GM18519 (cell line): ENCODE results near the gene KCNH1.

Experiments
- ATAC-seq: cut with Tn5 transposase; IDR thresholded peaks from one replicate; pipeline ENCODE4 v1.9.1; 2021; ENCODE audit warnings: mild to moderate bottlenecking, moderate library complexity; ENCODE audit not compliant: unreplicated experiment, low FRiP score

The KCNH1 gene

GRCh38 chr1:210731597-210731996 lies 402.4 kb downstream of the KCNH1 start:
- no peak for ATAC-seq

- ATAC-seq, result no peak
These were observed 402.8 kb downstream of the KCNH1 start for GRCh38 chr1:210731193-210731592.

- ATAC-seq, result no peak
These were observed 403.9 kb downstream of the KCNH1 start for GRCh38 chr1:210730023-210730422.

GRCh38 chr1:210728437-210729149 lies 405.4 kb downstream of the KCNH1 start:
- no peak for ATAC-seq

- ATAC-seq, result no peak
These were observed 406.2 kb downstream of the KCNH1 start for GRCh38 chr1:210727709-210728108.

- no peak for ATAC-seq
These were observed 407.3 kb downstream of the KCNH1 start for GRCh38 chr1:210726621-210727020.

GRCh38 chr1:210724768-210725167 lies 409.2 kb downstream of the KCNH1 start:
- no peak for ATAC-seq

- ATAC-seq, result no peak
These were observed 410.3 kb downstream of the KCNH1 start for GRCh38 chr1:210723646-210724045.

GRCh38 chr1:210722410-210723081 lies 411.4 kb downstream of the KCNH1 start:
- ATAC-seq, result no peak

GRCh38 chr1:210715072-210715471 lies 418.9 kb downstream of the KCNH1 start:
- ATAC-seq, result no peak

- no peak for ATAC-seq
These were observed 421.9 kb downstream of the KCNH1 start for GRCh38 chr1:210711825-210712612.

GRCh38 chr1:210709701-210710100 lies 424.2 kb downstream of the KCNH1 start:
- no peak for ATAC-seq

GRCh38 chr1:210707300-210708240 lies 426.4 kb downstream of the KCNH1 start:
- no peak for ATAC-seq

- ATAC-seq, result no peak
These were observed 427.7 kb downstream of the KCNH1 start for GRCh38 chr1:210706246-210706645.

- no peak for ATAC-seq
These were observed 428.9 kb downstream of the KCNH1 start for GRCh38 chr1:210705086-210705485.

GRCh38 chr1:210703593-210703992 lies 430.4 kb downstream of the KCNH1 start:
- no peak for ATAC-seq

- no peak for ATAC-seq
These were observed 431.4 kb downstream of the KCNH1 start for GRCh38 chr1:210702506-210702905.

GRCh38 chr1:210700511-210700910 lies 433.4 kb downstream of the KCNH1 start:
- no peak for ATAC-seq

GRCh38 chr1:210700083-210700482 lies 433.9 kb downstream of the KCNH1 start:
- ATAC-seq, result no peak

- no peak for ATAC-seq
These were observed 435.3 kb downstream of the KCNH1 start for GRCh38 chr1:210698661-210699060.
